Neuronal stem cell (in vitro differentiated cells): ENCODE measurements around the gene PYM1.

Source experiments
- DNase-seq: peaks from one replicate; pipeline ENCODE4 v3.0.0-alpha.2; 2013; ENCODE audit warnings: low spot score
- H2AFZ ChIP-seq: one replicate; pipeline ENCODE4 v1.6.1; 2013; ENCODE audit warnings: mild to moderate bottlenecking, low read length, inconsistent platforms
- H2AK5ac ChIP-seq: 2 replicates; pipeline ENCODE4 v1.6.1; 2013; ENCODE audit warnings: low read depth, mild to moderate bottlenecking, inconsistent platforms, low read length, moderate library complexity, mixed read lengths
- H2BK120ac ChIP-seq: 2 replicates; pipeline ENCODE4 v1.6.1; 2013; ENCODE audit warnings: low read depth, mild to moderate bottlenecking, inconsistent platforms, low read length, moderate library complexity, mixed read lengths
- H2BK12ac ChIP-seq: one replicate; pipeline ENCODE4 v1.6.1; 2013; ENCODE audit warnings: low read length, inconsistent platforms
- H2BK15ac ChIP-seq: 2 replicates; pipeline ENCODE4 v1.6.1; 2013; ENCODE audit warnings: mild to moderate bottlenecking, low read length, inconsistent platforms, mixed read lengths
- H2BK5ac ChIP-seq: one replicate; pipeline ENCODE4 v1.6.1; 2013; ENCODE audit warnings: inconsistent platforms, mild to moderate bottlenecking, low read length, moderate library complexity
- H3K14ac ChIP-seq: one replicate; pipeline ENCODE4 v1.6.1; 2013; ENCODE audit warnings: low read length, inconsistent platforms
- H3K18ac ChIP-seq: 2 replicates; pipeline ENCODE4 v1.6.1; 2013; ENCODE audit warnings: low read length, inconsistent platforms
- H3K23ac ChIP-seq: 2 replicates; pipeline ENCODE4 v1.6.1; 2013; ENCODE audit warnings: low read depth, mild to moderate bottlenecking, mixed read lengths, low read length, inconsistent platforms; ENCODE audit not compliant: poor library complexity
- H3K27ac ChIP-seq: replicated peaks from 3 replicates; pipeline ENCODE4 v1.5.1; 2013; ENCODE audit warnings: low read length, inconsistent platforms
- H3K27me3 ChIP-seq, 3 experiments: 2 replicates each; pipeline ENCODE4 v1.6.1; 2013; ENCODE audit warnings: low read length in 3 of 3, mild to moderate bottlenecking in 2 of 3, inconsistent platforms in 1 of 3, low read depth in 1 of 3, mixed read lengths in 1 of 3, moderate library complexity in 1 of 3; ENCODE audit not compliant: control insufficient read depth in 3 of 3, insufficient read depth in 3 of 3
- H3K36me3 ChIP-seq, 2 donors: replicated peaks in 1 of 2; 2 replicates each; pipeline ENCODE4 v1.6.1; 2013; ENCODE audit warnings: low read length in 2 of 2; ENCODE audit not compliant: control insufficient read depth in 2 of 2, insufficient read depth in 2 of 2
- H3K4ac ChIP-seq: 2 replicates; pipeline ENCODE4 v1.6.1; 2013; ENCODE audit warnings: inconsistent platforms, mild to moderate bottlenecking, low read length, moderate library complexity
- H3K4me1 ChIP-seq, 2 donors: 1 replicate in 1 of 2; 2 replicates in 1 of 2; pipeline ENCODE4 v1.6.1; 2013; ENCODE audit warnings: low read length in 2 of 2, low read depth in 1 of 2; ENCODE audit not compliant: control insufficient read depth in 2 of 2, insufficient read depth in 1 of 2
- H3K4me2 ChIP-seq: one replicate; pipeline ENCODE4 v1.6.1; 2013; ENCODE audit warnings: mild to moderate bottlenecking, low read length, inconsistent platforms; ENCODE audit not compliant: insufficient read depth, poor library complexity, severe bottlenecking
- H3K4me3 ChIP-seq, 2 donors: 2 replicates each; pipeline ENCODE4 v1.5.1; 2013; ENCODE audit warnings: low read length in 2 of 2, mild to moderate bottlenecking in 2 of 2, inconsistent platforms in 1 of 2, moderate library complexity in 1 of 2
- H3K79me1 ChIP-seq: one replicate; pipeline ENCODE4 v1.6.1; 2013; ENCODE audit warnings: low read depth, mild to moderate bottlenecking, inconsistent platforms, low read length, moderate library complexity
- H3K9ac ChIP-seq: one replicate; pipeline ENCODE4 v1.6.1; 2013; ENCODE audit warnings: mild to moderate bottlenecking, low read depth, low read length, inconsistent platforms; ENCODE audit not compliant: poor library complexity
- H3K9me3 ChIP-seq, 2 donors: replicated peaks in 1 of 2; 2 replicates each; pipeline versions ENCODE3 to v1.6.1; 2013; ENCODE audit warnings: low read length in 2 of 2, mild to moderate bottlenecking in 2 of 2, inconsistent platforms in 1 of 2, low read depth in 1 of 2, mixed read lengths in 1 of 2, moderate library complexity in 1 of 2; ENCODE audit not compliant: control insufficient read depth in 2 of 2, insufficient read depth in 1 of 2
- H4K8ac ChIP-seq: one replicate; pipeline ENCODE4 v1.6.1; 2013; ENCODE audit warnings: low read depth, mild to moderate bottlenecking, inconsistent platforms, low read length, moderate library complexity
- H4K91ac ChIP-seq: one replicate; pipeline ENCODE4 v1.6.1; 2013; ENCODE audit warnings: low read length, low read depth, mild to moderate bottlenecking, inconsistent platforms; ENCODE audit not compliant: poor library complexity
- WGBS, 2 donors: extraction: QIAGEN DNeasy Blood & Tissue Kit; methylation state at CpG; one replicate each; pipeline ENCODE4 v1.1.7; 2013; ENCODE audit warnings: missing lambda C conversion rate in 2 of 2, mixed read lengths in 1 of 2; ENCODE audit not compliant: insufficient read length in 2 of 2, insufficient replicate concordance in 1 of 2; ENCODE audit errors: extremely low coverage in 2 of 2; 5-methylcytosine and 5-hydroxymethylcytosine counted together

Gene PYM1

GRCh38 chr12:55972911-55973598 lies 45.4 kb upstream of the PYM1 start:
- H3K9ac ChIP-seq = no peak overlapping the region
- no peak overlapping the region for H2BK5ac ChIP-seq
- H3K23ac ChIP-seq = no peak overlapping the region
- WGBS, 2 donors = 100% methylated on average over 1 of the region's 18 CpGs; no CpG with 5 or more reads in 1 of the 2 donors
- H4K8ac ChIP-seq = no peak overlapping the region
- H3K4me3 ChIP-seq = peak overlapping the region; percentile 45 to 58
- DNase-seq = no peak
- H3K27me3 ChIP-seq = no peaks in the 10 kb centered on the region
- H3K4me2 ChIP-seq = peak overlapping the region; percentile 73
- H3K18ac ChIP-seq = no peak overlapping the region
- peak overlapping the region; percentile 73 for H2AFZ ChIP-seq
- peak overlapping the region; percentile 77 for H3K4ac ChIP-seq
- peaks cover 8% of the 10 kb centered on the region for H3K79me1 ChIP-seq
- H3K27ac ChIP-seq = peak overlapping the region; percentile 69
- no peak overlapping the region for H3K14ac ChIP-seq
- H3K4me1 ChIP-seq = peaks cover 4 to 11% of the 10 kb centered on the region in 2 donors
- H2AK5ac ChIP-seq = no peak overlapping the region
- peaks cover 16 to 74% of the 10 kb centered on the region in 2 donors for H3K36me3 ChIP-seq
- no peaks in the 10 kb centered on the region for H3K9me3 ChIP-seq
- no peak overlapping the region for H2BK120ac ChIP-seq
- H4K91ac ChIP-seq = no peak overlapping the region
- no peak overlapping the region for H2BK12ac ChIP-seq
- H2BK15ac ChIP-seq = no peak overlapping the region

- Histone ChIP-seq H3K4me2 (no peak overlapping the region), H2BK5ac (no peak overlapping the region), H3K4ac (no peak overlapping the region), H2BK15ac (no peak overlapping the region), H3K4me3 (peak overlapping the region in 1 of 2 donors; percentile 45), H2AK5ac (no peak overlapping the region), H2BK12ac (no peak overlapping the region), H3K14ac (no peak overlapping the region), H3K27me3 (no peaks in the 10 kb centered on the region), H3K79me1 (peaks cover 5% of the 10 kb centered on the region), H4K91ac (no peak overlapping the region), H3K4me1 (peaks cover 8 to 17% of the 10 kb centered on the region in 2 donors), H3K18ac (no peak overlapping the region), H4K8ac (no peak overlapping the region), H3K36me3 (peaks cover 14 to 74% of the 10 kb centered on the region in 2 donors), H3K27ac (no peak overlapping the region), H2AFZ (no peak overlapping the region), H2BK120ac (no peak overlapping the region), H3K9me3 (no peaks in the 10 kb centered on the region), H3K23ac (no peak overlapping the region), H3K9ac (no peak overlapping the region)
- no peak for DNase-seq
- WGBS, 2 donors = no CpG with 5 or more reads among the region's 1 CpG
These were observed 44.8 kb upstream of the PYM1 start for GRCh38 chr12:55972456-55972855.

- Histone ChIP-seq H4K91ac (no peak overlapping the region), H3K9ac (no peak overlapping the region), H2BK120ac (no peak overlapping the region), H3K4me3 (no peak overlapping the region), H2BK12ac (no peak overlapping the region), H2AFZ (no peak overlapping the region), H2AK5ac (no peak overlapping the region), H3K4ac (no peak overlapping the region), H3K79me1 (peaks cover 5% of the 10 kb centered on the region), H3K4me1 (peaks cover 8 to 19% of the 10 kb centered on the region in 2 donors), H3K9me3 (no peaks in the 10 kb centered on the region), H3K18ac (no peak overlapping the region), H3K14ac (no peak overlapping the region), H3K27ac (no peak overlapping the region), H3K4me2 (no peak overlapping the region), H4K8ac (no peak overlapping the region), H3K27me3 (no peaks in the 10 kb centered on the region), H2BK5ac (no peak overlapping the region), H3K36me3 (peaks cover 14 to 70% of the 10 kb centered on the region in 2 donors), H2BK15ac (no peak overlapping the region), H3K23ac (no peak overlapping the region)
- no peak for DNase-seq
- WGBS, 2 donors = no CpG with 5 or more reads among the region's 3 CpGs
These were observed 44.3 kb upstream of the PYM1 start for GRCh38 chr12:55972042-55972441.

- Histone ChIP-seq H3K14ac (no peak overlapping the region), H3K9ac (no peak overlapping the region), H3K4ac (no peak overlapping the region), H3K27me3 (no peaks in the 10 kb centered on the region), H2BK12ac (no peak overlapping the region), H2AFZ (no peak overlapping the region), H4K91ac (no peak overlapping the region), H3K18ac (no peak overlapping the region), H2AK5ac (no peak overlapping the region), H3K9me3 (no peaks in the 10 kb centered on the region), H3K4me3 (no peak overlapping the region), H2BK5ac (no peak overlapping the region), H3K4me1 (peaks cover 8 to 23% of the 10 kb centered on the region in 2 donors), H3K4me2 (no peak overlapping the region), H2BK120ac (no peak overlapping the region), H3K27ac (no peak overlapping the region), H2BK15ac (no peak overlapping the region), H3K36me3 (peaks cover 14 to 58% of the 10 kb centered on the region in 2 donors), H3K79me1 (peaks cover 5% of the 10 kb centered on the region), H4K8ac (no peak overlapping the region), H3K23ac (no peak overlapping the region)
- DNase-seq = no peak
- no CpG with 5 or more reads among the region's 7 CpGs for WGBS, 2 donors
These were observed 43.1 kb upstream of the PYM1 start for GRCh38 chr12:55970775-55971174.
